Caco-2 (cell line): ENCODE measurements around the gene TFDP3. TPM values are rescaled to one million over a fixed set of nuclear protein-coding genes. Genes with fewer than 3 reads are reported as not detected.

Experiments
- BruUV-seq: library from RNA; stranded (reverse); fragments of 400-500 nt; replicated peaks from 2 replicates; lab custom pipeline; 2021; lab: Mats Ljungman, UMichigan
- CTCF ChIA-PET: fragments of 300-600 bp; sonication (Branson Sonifier 250); formaldehyde crosslinking; loops from one replicate; lab custom pipeline; 2022; ENCODE audit warnings: antibody characterized with exemption; lab: Charles Lee
- POLR2A ChIA-PET: fragments of 300-600 bp; sonication (Branson Sonifier 250); formaldehyde crosslinking; loops from one replicate; lab custom pipeline; 2022; ENCODE audit warnings: antibody characterized with exemption; lab: Charles Lee
- DNase-seq, 2 experiments: peaks; one replicate each; pipeline versions ENCODE4 v3.0.0 to v3.0.0-alpha.2; 2020 to 2022
- H3K27me3 ChIP-seq: replicated peaks from 2 replicates; pipeline ENCODE4 v1.6.0; 2011; ENCODE audit warnings: low read length; ENCODE audit not compliant: control insufficient read depth, insufficient read depth
- H3K36me3 ChIP-seq: 2 replicates; pipeline ENCODE4 v1.5.1; 2011; ENCODE audit warnings: low read length; ENCODE audit not compliant: control insufficient read depth, insufficient read depth
- H3K4me1 ChIP-seq: fragments of 250-450 bp; sonication (Bioruptor Pico); 2 replicates; pipeline ENCODE4 v1.5.1; 2020; ENCODE audit warnings: mild to moderate bottlenecking
- H3K4me3 ChIP-seq: 2 replicates; pipeline ENCODE4 v1.5.1; 2011; ENCODE audit warnings: low read depth, mild to moderate bottlenecking, control low read depth, low read length
- H3K9me3 ChIP-seq: fragments of 250-450 bp; sonication (Bioruptor Pico); 2 replicates; pipeline ENCODE4 v1.5.1; 2020; ENCODE audit warnings: mild to moderate bottlenecking, moderate library complexity
- H3K27ac Mint-ChIP-seq: one replicate; pipeline ENCODE4 v1.8.0; 2022; ENCODE audit warnings: mixed read lengths; ENCODE audit not compliant: unreplicated experiment
- H3K27me3 Mint-ChIP-seq: one replicate; pipeline ENCODE4 v1.8.0; 2022; ENCODE audit warnings: mixed read lengths; ENCODE audit not compliant: insufficient read depth, unreplicated experiment
- H3K36me3 Mint-ChIP-seq: one replicate; pipeline ENCODE4 v1.8.0; 2022; ENCODE audit warnings: mild to moderate bottlenecking, mixed read lengths; ENCODE audit not compliant: insufficient read depth, unreplicated experiment
- H3K4me1 Mint-ChIP-seq: one replicate; pipeline ENCODE4 v1.8.0; 2022; ENCODE audit warnings: low read depth, mixed read lengths; ENCODE audit not compliant: unreplicated experiment
- H3K4me3 Mint-ChIP-seq: one replicate; pipeline ENCODE4 v1.8.0; 2022; ENCODE audit warnings: mild to moderate bottlenecking, moderate library complexity, mixed read lengths; ENCODE audit not compliant: unreplicated experiment
- H3K9me3 Mint-ChIP-seq: one replicate; pipeline ENCODE4 v1.8.0; 2022; ENCODE audit warnings: mixed read lengths; ENCODE audit not compliant: unreplicated experiment
- intact Hi-C: fragments of 100-400 bp; cut with micrococcal nuclease; formaldehyde crosslinking; loops from one replicate; pipeline ENCODE4 v1.10.0; 2022; ENCODE audit not compliant: unreplicated experiment
- total RNA-seq: library from RNA; stranded (reverse); gene quantifications from 2 replicates; pipeline ENCODE4 v1.2.3, GENCODE V29; 2022
- TF ChIP-seq, protein P1 (sequence below), 2 experiments: fragments of 200-600 bp in 1 of 2; IDR thresholded peaks; 1 replicate in 1 of 2; 2 replicates in 1 of 2; pipeline versions ENCODE4 v1.5.1 to v1.8.0; 2011 to 2022; ENCODE audit warnings: antibody characterized with exemption in 1 of 2, control low read depth in 1 of 2, inconsistent platforms in 1 of 2, low read depth in 1 of 2, low read length in 1 of 2, mild to moderate bottlenecking in 1 of 2, moderate library complexity in 1 of 2; ENCODE audit not compliant: insufficient read depth in 1 of 2, severe bottlenecking in 1 of 2, unreplicated experiment in 1 of 2

TFDP3 gene
- total RNA-seq, 1 experiment from 2014 or later: not detected

DNA sequence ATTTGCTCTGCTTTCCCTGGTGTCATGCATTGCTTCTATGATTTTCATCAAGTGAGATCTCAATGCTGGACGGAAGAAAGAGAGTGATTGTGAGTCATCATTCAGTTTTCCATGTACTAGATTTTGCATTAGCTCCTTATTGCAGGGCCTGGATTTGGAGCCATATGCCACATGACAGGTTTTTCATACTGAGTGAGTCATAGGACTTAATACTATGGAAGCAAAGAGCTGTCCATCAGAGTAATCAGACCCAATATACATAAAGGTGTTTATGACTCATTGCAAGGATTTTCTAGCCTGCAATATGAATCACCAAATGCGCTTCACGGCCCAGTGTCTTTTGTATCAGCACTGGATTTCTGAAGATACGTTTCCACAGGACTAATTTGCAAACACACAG is 11.2 kb upstream of the TFDP3 start:
- Histone ChIP-seq H3K4me1 (no peaks in the 10 kb centered on the region), H3K4me3 (no peak overlapping the region), H3K27me3 (no peaks in the 10 kb centered on the region), H3K9me3 (no peaks in the 10 kb centered on the region), H3K36me3 (no peaks in the 10 kb centered on the region)
- intact Hi-C loops: no loop called here
- Mint-ChIP-seq H3K9me3 (no peaks in the 10 kb centered on the region), H3K27me3 (no peaks in the 10 kb centered on the region), H3K36me3 (no peaks in the 10 kb centered on the region), H3K4me1 (no peaks in the 10 kb centered on the region), H3K4me3 (no peak overlapping the region), H3K27ac (no peak overlapping the region)
- TF ChIP-seq, protein P1, sequence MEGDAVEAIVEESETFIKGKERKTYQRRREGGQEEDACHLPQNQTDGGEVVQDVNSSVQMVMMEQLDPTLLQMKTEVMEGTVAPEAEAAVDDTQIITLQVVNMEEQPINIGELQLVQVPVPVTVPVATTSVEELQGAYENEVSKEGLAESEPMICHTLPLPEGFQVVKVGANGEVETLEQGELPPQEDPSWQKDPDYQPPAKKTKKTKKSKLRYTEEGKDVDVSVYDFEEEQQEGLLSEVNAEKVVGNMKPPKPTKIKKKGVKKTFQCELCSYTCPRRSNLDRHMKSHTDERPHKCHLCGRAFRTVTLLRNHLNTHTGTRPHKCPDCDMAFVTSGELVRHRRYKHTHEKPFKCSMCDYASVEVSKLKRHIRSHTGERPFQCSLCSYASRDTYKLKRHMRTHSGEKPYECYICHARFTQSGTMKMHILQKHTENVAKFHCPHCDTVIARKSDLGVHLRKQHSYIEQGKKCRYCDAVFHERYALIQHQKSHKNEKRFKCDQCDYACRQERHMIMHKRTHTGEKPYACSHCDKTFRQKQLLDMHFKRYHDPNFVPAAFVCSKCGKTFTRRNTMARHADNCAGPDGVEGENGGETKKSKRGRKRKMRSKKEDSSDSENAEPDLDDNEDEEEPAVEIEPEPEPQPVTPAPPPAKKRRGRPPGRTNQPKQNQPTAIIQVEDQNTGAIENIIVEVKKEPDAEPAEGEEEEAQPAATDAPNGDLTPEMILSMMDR (IDR thresholded peaks at IDR 0.05; ENCODE audit: insufficient read depth in 1 of 2, low read depth in 1 of 2, low read length in 1 of 2, severe bottlenecking in 1 of 2, unreplicated experiment in 1 of 2): no peak
- ChIA-PET POLR2A (no interaction called here), CTCF (no interaction called here)
- no peak for DNase-seq
- BruUV-seq: no TSS peak

DNA sequence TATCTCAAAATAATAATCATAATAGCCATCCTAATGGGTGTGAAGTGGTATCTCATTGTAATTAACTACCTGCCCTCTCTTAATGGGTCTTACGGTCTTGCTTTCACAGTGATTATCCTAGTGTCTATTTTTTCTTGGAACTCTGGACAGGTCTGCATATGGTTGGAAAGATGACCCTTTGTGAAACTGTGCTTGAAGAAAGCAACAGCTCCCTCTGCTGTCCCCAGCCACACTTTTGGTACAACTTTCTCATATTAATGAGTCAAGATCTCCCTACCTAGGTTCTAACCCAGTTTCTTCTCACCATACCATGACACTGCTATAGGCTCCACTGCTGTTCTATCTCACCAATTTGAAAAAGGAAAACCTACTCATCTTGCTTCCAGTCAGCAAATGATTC is 2.4 kb downstream of the TFDP3 start:
- peak in 1 of 2 experiments; percentile 31 for DNase-seq
- H3K4me3 Mint-ChIP-seq: no peak overlapping the region
- no peak overlapping the region for H3K27ac Mint-ChIP-seq
- H3K9me3 Mint-ChIP-seq: no peaks in the 10 kb centered on the region
- H3K4me1 ChIP-seq: no peaks in the 10 kb centered on the region
- H3K27me3 Mint-ChIP-seq: no peaks in the 10 kb centered on the region
- intact Hi-C loops: loop anchor here (1.0 to 2.0 kb wide), 2 partner anchors 39 to 169 kb away; no protein-coding TSS in a partner anchor
- CTCF ChIA-PET: interaction anchor here (1.0 kb wide), 1 partner anchor 211 kb away, joined by 3 read pairs; no protein-coding TSS in a partner anchor
- H3K27me3 ChIP-seq: no peaks in the 10 kb centered on the region
- no peaks in the 10 kb centered on the region for H3K4me1 Mint-ChIP-seq
- H3K9me3 ChIP-seq: no peaks in the 10 kb centered on the region
- no peak overlapping the region for H3K4me3 ChIP-seq
- POLR2A ChIA-PET: no interaction called here
- no peaks in the 10 kb centered on the region for H3K36me3 Mint-ChIP-seq
- TF ChIP-seq, protein P1 (IDR thresholded peaks at IDR 0.05; ENCODE audit: insufficient read depth in 1 of 2, low read depth in 1 of 2, low read length in 1 of 2, severe bottlenecking in 1 of 2, unreplicated experiment in 1 of 2): peak; percentile 19 to 36
- H3K36me3 ChIP-seq: no peaks in the 10 kb centered on the region
- no TSS peak for BruUV-seq

DNA sequence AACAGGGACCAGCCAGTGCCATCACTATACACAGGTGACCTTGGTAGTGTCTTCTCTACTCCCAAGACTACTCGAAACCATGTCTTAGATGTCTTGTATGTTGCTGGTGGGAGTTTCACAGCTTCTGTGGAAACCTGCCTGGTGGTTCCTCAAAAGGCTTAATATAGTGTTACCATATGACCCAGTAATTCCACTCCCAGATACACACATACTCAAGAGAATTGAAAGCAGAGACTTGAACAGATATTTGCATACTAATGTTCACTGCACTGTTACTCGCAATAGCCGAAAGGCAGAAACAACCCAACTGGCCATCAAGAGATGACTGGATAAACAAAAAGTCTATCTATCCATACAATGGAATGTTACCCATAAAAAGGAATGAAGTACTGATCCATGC is 3.1 kb downstream of the TFDP3 start:
- Mint-ChIP-seq H3K27ac (no peak overlapping the region), H3K27me3 (no peaks in the 10 kb centered on the region), H3K36me3 (no peaks in the 10 kb centered on the region), H3K4me3 (no peak overlapping the region), H3K9me3 (no peaks in the 10 kb centered on the region), H3K4me1 (no peaks in the 10 kb centered on the region)
- Histone ChIP-seq H3K27me3 (no peaks in the 10 kb centered on the region), H3K9me3 (no peaks in the 10 kb centered on the region), H3K36me3 (no peaks in the 10 kb centered on the region), H3K4me1 (no peaks in the 10 kb centered on the region), H3K4me3 (no peak overlapping the region)
- ChIA-PET POLR2A (no interaction called here), CTCF (no interaction called here)
- no TSS peak for BruUV-seq
- TF ChIP-seq, protein P1 (IDR thresholded peaks at IDR 0.05; ENCODE audit: insufficient read depth in 1 of 2, low read depth in 1 of 2, low read length in 1 of 2, severe bottlenecking in 1 of 2, unreplicated experiment in 1 of 2): no peak
- DNase-seq: no peak
- intact Hi-C loops: loop anchor here (1.0 to 2.0 kb wide), 2 partner anchors 38 to 169 kb away; no protein-coding TSS in a partner anchor
